Activated naive CD4-positive, alpha-beta T cell (primary cell): ENCODE measurements around the gene TUBGCP5.
"Not testable (repeated sequence)": the region's sequence is repeated elsewhere in the genome, so short reads cannot be mapped to it uniquely, and the experiment has no call there.

Experiments used
- DNase-seq, 4 experiments: peaks; one replicate each; lab custom pipeline; 2025; lab: John Stamatoyannopoulos, UW

The TUBGCP5 gene

DNA sequence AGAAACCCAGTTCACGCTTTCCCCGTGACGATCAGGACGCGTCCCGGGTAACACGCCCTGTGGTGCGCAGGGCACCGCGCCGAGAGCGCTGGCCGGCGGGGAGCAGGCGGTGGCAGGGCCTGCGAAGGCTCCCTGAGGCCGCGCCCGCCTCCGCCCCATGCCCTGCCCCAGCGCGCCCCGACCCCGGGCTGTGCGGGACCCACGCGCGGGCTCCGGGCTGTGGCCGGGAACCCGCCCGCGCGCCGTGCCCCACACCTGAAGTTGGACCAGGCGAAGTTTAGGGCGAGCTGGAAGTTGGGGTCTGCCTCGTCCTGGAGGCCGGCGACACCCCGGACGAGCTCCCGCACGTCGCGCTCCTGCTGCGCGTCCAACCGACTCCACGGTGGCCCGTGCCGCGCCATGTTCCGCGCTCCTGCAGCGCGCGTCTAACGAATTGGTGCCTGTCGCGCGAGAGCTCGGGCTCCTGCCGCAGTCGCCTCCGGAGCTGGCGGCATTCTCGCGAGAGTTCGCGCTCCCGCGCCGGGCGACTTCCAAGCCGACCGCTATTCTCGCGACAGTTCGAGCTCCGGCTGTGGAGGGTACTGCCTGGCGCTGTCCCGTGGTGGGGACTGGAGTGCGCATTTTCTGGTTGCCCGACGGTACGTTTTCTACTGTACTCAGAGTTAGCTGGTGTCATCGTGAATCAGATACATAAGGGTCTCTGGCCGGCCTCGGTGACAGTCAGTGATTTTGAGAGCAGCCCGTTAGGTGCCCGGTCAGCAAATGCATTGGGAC is at the start of gene TUBGCP5:
TSS of gene TUBGCP5 (minus strand) at position 427 of the 774 bp plus-strand sequence. CDS start at position 401, 26 bp downstream.
- peak; percentile 83 to 92 (median 92) for DNase-seq

DNA sequence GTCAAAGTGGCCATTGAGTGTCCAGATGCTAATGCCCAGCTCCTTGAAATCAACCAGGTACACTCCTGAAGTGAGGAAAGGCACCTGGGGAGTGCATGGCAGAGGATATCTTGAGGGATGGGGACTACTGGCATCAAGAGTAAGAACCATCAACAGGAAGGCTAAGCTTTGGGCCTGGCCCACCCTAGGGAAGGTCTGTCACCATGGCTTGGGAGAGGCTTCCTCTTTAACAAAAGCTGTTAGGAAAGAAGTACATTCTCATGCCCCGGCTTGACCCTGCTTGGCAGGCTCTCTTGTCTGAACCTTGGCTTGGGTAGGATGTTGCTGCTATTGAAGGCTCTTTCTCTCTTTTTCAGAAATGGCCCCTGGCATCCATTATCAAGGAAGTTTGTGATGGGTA is 43.7 kb upstream of the TUBGCP5 start:
- DNase-seq = no peak

DNA sequence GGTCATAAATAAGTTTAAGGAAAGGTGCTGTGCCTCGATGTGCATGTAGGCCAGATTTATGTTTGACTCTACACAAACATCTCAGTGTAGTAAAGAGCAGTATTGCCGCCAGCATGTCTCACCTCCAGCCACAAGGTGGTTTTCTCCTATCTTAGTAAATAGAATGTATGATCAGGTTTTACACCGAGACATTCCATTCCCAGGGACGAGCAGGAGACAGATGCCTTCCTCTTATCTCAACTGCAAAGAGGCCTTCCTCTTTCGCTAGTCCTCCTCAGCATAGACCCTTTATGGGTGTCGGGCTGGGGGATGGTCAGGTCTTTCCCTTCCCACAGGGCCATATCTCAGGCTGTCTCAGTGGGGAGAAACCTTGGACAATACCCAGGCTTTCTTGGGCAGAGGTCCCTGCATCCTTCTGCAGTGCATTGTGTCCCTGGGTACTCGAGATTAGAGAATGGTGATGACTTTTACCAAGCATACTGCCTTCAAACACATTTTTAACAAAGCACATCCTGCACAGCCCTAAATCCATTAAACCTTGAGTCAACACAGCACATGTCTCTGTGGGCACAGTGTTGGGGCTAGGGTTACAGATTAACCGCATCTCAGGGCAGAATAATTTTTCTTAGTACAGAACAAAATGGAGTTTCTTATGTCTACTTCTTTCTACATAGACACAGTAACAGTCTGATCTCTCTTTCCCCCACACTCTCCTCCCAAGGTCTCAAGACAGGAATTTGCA is 42.8 kb upstream of the TUBGCP5 start:
- DNase-seq = not testable (repeated sequence)

DNA sequence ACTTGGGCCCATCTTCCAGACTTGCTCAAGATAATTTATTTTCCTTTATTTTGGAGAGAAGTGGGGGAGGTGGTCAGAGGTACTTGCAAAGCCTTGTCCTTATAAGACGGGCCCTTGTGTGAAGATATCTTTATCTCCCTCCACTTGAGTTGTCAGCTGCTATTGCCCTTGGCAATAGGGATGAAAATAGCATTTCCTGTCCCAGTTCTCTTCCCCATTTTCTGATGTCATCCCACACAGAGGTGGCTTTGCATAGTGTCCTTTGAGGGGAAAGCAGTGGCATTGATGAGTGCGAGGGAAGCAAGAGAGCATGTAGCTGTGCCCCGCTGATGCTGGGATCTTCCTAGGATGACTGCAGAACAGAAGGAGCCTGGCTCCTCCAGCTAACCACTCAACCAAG is 41.9 kb upstream of the TUBGCP5 start:
- DNase-seq = no peak

DNA sequence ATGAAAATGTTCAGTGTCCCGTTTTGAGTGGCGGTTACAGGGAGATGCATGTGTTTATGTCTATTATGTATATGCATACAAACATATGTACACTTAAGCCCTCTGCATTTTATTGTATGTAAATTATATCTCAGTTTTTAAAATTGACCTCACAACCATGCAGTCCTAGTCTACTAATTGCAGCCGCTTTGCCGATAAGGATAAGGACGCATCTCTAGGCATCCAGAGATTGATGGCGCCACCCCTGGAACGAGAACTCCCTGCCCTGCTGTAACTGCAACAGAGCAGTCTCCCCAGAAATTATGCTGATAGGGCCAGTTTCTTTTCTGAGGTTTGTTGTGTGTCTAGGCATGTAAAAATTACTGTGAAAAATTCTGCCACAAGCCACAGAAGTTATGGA is 40.4 kb upstream of the TUBGCP5 start:
- no peak for DNase-seq

DNA sequence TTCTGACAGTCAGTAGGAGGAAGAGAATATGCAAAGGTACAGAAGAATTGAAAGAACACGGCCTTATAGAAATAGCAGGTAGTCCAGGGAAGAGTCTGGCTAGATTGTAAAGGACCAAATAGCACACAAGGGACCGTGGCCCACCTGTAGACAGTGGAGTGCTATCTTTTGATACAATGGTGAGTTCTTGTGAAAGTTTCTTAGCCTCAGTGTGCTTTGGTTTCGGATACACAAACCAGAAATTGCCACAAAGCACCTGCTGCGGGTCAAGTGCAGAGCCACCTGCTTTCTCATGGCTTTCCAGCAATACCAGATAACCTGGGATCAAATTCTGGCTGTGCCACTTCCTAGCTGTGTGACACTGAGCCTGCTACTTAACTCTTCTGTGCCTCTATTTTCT is 36.6 kb upstream of the TUBGCP5 start:
- no peak for DNase-seq

DNA sequence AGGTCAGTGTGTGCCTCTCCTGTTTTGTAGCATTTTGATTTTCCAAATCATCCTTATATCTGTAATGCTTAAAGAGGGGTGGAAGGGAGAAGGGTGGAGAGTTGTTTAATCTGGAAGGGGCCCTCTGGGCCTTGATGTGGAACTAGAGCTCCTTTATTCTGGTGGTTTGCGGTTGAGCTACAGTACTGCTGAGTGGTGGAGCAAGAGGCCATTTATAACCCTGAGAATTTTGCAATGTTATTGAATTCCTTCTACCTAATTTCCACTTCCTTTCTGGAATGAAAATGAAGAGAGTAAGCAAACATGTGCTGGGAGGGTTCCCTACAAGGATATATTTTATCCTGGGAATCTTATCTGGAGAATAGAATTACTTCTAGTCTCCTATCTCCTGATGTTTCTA is 35.3 kb upstream of the TUBGCP5 start:
- no peak for DNase-seq

DNA sequence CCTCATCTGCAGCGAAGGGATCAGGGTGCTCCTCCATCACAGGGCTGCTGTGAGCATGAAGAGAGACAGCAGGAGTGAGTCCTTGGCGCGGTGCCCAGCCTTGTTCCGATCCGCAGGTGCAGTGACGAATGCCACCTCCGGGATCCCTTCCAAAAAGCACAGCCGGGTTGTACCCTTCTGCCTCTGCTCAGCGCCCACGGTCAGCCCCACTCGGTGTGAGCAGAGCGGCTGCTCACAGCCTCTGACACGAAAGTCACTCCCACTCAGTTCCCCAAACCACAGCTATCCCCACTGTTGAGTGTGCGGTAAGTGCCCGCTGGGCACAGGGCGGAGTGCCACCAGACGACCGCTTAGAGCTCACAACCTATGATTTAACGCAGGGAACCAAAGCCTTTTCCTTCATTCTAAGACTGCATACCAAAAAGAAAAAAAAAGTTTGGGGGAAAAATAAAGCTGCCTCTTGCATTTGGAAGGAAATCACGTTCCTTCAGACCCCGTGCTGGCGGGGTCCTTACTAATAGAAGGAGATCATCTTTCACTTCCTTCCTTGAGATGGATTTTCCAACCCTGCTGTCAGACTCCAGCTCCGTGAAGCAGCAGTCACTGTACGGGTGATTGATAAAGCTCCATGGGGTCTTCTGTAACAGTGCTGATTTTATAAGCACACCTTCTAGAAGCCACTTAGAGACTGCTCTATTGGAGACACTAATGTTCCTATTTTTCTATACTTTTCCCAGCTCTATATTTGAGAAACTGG is 34.7 kb upstream of the TUBGCP5 start:
- no peak for DNase-seq

DNA sequence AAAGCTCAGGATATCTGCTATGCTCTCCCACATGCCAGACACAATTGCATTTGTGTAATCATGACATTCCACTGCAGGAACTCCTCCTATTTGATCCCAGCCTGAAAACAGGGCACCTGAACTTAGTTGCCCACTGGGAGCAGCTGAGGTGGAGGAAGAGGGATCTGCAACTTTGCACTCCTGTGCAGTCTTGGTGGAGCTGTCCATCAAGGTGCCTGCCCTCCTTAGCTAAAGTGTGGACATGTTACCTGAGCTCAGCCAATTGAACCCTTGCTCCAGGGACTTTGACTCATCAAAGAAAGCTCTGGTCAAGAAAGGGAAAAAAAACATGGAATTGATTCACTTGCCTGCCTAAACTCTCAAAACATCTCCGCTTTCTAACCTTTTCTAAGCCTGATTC is 33.3 kb upstream of the TUBGCP5 start:
- DNase-seq = no peak

DNA sequence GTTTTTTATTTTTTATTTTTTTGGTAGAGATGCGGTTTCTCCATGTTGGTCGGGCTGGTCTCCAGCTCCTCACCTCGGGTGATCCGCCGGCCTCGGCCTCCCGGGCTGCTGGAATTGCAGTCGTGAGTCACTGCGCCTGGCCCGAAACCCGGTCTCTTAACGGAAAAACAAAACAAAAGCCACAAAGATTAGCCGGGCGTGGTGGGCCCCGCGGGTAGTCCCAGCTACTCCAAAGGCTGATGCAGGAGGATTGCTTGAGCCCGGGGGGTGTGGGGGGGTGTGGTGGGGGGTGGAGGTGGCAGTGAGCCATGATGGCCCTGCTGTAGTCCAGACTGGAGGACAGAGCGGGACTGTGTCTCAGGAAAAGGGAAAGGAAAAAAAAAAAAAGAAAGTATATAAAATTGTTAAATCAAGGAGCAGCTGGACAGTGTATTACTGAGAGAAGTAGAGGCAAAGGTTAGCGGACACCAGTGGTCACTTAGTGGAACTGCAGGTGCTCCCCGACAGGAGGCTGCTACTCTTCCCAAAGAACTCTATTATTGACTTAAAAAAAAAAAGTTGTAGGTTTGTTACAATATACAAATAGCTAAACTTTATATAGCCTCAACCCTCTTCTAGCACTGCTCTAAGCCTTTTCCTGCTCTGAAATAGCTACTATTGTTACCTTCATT is 30.3 kb upstream of the TUBGCP5 start:
- DNase-seq = no peak

DNA sequence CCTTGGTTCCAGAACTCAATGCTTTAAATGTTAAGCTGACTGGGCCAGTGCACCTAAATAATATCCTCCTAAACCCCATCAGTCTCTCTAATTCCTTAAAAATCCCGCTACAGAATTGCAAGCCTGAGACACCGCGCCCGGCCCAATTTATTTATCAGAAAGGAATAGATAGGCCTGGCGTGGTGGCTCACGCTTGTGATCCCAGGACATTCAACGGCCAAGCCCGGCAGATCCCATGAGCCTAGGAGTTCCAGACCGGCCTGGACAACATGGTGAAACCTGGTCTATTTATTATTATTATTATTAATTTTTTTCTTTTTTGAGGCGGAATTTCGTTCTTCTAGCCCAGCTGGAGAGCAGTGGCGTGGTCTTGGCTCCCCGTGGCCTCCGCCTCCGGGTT is 28.0 kb upstream of the TUBGCP5 start:
- DNase-seq = no peak

DNA sequence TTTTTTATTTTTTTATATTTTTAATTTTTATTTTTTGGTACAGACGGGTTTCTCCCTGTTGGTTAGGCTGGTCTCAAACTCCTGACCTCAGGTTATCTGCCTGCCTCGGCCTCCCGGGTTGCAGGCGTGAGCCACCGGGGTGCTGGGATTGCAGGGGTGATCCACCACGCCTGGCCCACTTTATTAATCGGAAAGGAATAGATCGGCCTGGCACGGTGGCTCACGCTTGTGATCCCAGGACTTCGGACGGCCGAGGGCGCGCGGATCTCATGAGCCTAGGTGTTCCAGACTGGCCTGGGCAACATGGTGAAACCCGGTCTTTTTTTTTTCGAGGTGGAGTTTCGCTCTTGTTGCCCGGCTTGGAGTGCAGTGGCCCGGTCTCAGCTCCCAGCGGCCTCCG is 26.5 kb upstream of the TUBGCP5 start:
- DNase-seq = no peak

DNA sequence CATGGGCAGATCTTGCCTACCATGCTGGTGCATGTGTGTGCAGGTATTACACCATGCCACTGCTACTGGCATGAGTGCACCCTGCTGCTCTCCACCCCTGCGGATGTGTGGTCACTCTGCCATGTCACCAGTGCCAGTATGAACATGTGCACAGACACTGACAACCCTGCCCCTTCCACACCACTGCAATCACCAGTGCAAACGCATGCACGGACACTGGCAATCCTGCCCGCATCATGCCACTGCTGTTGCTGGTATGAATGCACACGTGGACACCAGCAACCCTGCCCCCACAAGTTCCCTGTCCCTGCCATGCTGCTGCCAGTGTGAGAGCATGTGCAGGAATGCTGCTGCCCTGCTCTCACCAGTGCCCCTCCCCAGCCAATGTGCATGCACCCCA is 24.8 kb upstream of the TUBGCP5 start:
- no peak for DNase-seq

DNA sequence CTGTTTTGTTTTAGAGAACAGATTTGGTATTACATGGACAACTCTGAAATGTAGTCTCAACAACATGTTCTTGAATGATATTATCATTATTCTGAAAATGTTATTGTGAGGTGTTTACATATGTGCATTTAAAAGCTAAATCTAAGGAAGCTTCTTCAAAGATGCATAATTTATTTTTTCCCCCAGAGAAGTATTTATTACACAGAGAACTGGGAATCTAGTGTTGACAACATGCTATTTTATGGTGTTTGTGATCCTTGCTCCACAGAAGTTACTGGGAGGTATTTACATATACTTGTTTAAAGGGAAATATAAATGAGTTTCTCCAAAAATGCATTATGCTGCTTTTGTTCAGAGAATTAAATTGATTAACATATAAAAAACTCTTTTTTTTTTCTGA is 18.3 kb upstream of the TUBGCP5 start:
- DNase-seq = no peak

DNA sequence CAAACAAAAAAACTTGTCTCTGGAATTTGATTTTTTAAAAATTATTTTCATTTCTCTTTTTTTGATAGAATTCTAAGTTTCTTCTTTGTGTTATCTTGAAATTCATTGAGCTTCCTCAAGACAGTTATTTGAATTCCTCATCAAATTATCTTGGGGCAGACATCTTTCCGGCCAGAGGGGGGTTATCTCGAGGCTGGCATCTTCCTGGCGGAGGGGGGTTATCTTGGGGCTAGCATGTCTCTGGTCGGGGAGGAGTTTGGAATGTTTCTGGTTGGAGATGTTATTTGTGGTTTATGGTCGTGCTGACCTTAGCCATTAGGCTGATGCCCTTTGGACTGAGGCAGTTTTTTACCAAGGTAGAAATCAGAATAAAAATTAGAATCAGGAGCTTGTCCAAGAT is 15.9 kb upstream of the TUBGCP5 start:
- no peak for DNase-seq

DNA sequence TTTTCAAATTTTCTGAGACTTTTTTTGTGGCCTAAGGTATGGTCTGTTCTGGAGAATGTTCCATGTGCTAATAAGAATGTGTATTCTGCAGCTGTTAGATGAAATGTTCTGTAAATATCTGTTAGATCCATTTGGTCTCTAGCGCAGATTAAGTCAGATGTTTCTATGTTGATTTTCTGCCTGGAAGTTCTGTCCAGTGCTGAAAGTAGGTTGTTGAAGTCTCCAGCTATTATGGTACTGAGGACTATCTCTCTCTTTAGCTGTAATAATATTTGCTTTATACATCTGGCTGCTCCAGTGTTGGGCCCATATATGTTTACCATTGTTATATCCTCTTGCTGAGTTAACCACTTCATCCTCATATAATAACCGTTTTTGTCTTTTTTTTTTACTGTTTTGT is 13.2 kb upstream of the TUBGCP5 start:
- no peak for DNase-seq

DNA sequence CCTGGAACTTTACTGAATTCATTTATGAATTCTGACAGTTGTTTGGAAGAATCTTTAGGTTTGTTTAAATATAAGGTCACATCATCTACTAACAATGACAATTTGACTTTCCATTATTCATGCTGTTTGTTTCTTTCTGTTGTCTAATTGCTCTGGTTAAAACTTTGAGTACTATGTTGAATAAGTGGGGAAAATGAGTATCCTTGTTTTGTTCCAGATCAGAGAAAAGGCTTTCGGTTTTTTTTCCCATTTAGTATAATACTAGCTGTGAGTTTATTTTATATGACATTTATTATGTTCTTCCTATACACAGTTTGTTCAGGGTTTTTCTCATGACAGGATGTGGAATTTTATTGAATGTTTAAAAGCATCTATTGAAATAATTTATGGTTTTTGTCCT is 11.3 kb upstream of the TUBGCP5 start:
- DNase-seq = no peak

DNA sequence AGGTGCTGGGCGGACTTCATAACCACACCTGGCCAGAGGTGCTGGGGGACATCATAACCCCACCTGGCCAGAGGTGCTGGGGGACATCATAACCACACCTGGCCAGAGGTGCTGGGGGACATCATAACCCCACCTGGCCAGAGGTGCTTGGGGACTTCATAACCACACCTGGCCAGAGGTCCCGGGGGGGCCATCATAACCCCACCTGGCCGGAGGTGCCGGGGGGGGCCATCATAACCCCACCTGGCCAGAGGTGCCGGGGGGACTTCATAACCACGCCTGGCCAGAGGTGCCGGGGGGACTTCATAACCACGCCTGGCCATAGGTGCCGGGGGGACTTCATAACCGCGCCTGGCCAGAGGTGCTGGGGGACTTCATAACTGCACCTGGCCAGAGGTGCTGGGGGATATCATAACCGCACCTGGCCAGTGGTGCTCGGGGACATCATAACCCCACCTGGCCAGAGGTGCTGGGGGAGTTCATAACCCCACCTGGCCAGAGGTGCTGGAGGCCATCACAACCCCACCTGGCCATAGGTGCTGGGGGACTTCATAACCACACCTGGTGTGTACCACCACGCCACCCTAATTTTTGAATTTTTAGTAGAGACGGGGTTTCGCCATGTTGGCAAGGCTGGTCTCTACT is 10.7 kb upstream of the TUBGCP5 start:
- DNase-seq = no peak

DNA sequence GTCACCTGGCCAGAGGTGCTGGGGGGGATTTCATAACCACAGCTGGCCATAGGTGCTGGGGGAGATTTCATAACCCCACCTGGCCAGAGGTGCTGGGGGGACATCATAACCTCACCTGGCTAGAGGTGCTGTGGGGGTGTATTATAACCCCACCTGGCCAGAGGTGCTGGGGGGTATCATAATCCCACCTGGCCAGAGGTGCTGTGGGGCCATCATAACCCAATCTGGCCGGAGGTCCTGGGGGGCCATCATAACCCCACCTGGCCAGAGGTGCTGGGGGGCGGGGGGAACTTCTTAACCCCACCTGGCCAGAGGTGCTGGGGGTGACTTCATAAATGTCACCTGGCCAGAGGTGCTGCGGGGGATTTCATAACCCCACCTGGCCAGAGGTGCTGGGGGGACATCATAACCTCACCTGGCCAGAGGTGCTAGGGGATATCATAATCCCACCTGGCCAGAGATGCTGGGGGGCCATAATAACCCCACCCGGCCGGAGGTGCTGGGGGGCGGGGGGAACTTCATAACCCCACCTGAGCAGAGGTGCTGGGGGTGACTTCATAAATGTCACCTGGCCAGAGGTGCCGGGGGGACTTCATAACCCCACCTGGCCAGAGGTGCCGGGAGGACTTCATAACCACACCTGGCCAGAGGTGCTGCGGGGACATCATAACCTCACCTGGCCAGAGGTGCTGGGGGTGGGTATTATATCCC is 9.4 kb upstream of the TUBGCP5 start:
- DNase-seq = not testable (repeated sequence)

DNA sequence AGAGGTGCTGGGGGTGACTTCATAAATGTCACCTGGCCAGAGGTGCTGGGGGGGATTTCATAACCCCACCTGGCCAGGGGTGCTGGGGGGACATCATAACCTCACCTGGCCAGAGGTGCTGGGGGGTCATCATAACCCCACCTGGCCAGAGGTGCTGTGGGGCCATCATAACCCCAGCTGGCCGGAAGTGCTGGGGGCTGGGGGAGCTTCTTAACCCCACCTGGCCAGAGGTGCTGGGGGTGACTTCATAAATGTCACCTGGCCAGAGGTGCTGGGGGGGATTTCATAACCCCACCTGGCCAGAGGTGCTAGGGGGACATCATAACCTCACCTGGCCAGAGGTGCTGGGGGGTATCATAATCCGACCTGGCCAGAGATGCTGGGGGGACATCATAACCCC is 4.6 kb upstream of the TUBGCP5 start:
- not testable (repeated sequence) for DNase-seq

DNA sequence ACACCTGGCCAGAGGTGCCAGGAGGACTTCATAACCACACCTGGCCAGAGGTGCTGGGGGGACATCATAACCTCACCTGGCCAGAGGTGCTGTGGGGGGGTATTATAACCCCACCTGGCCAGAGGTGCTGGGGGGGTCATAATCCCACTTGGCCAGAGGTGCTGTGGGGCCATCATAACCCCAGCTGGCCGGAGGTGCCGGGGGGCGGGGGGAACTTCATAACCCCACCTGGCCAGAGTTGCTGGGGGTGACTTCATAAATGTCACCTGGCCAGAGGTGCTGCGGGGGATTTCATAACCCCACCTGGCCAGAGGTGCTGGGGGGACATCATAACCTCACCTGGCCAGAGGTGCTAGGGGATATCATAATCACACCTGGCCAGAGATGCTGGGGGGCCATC is 4.2 kb upstream of the TUBGCP5 start:
- DNase-seq = not testable (repeated sequence)
